ENCODE measurements around the gene TNFRSF12A. TPM values are rescaled to one million over a fixed set of nuclear protein-coding genes. Genes with fewer than 3 reads are reported as not detected.

The TNFRSF12A gene
- total and polyA plus RNA-seq, 10 of the 15 experiments (the other 5 are each of a cell fraction or from before 2014, with no cell fraction given): 0.35 to 1.7 (median 1.2) TPM; not detected in 2

GRCh38 chr16:2983706-2984136 lies 36.4 kb upstream of the TNFRSF12A start (continued):
- TF ChIP-seq CUX1 (IDR thresholded peaks at IDR 0.05; ENCODE audit: insufficient replicate concordance, low read depth, low read length): no peak
- no peak for TF ChIP-seq PML (IDR thresholded peaks at IDR 0.05; ENCODE audit: low read length)
- no peak; the same call in 1 of the 2 replicates for TF ChIP-seq BRCA1 (IDR thresholded peaks at IDR 0.05; ENCODE audit: low read depth, low read length)
- no peak for TF ChIP-seq EP300 (IDR thresholded peaks at IDR 0.05; ENCODE audit: borderline replicate concordance in 1 of 2, control insufficient read depth in 1 of 2, low read depth in 2 of 2, low read length in 2 of 2)
- TF ChIP-seq CREM (IDR thresholded peaks at IDR 0.05; ENCODE audit: low read depth): no peak
- TF ChIP-seq SREBF2 (IDR thresholded peaks at IDR 0.05; ENCODE audit: low read length): no peak
- TF ChIP-seq CHD1 (IDR thresholded peaks at IDR 0.05; ENCODE audit: low read depth, low read length): no peak
- no peak for TF ChIP-seq NFXL1 (IDR thresholded peaks at IDR 0.05; ENCODE audit: borderline replicate concordance)
- TF ChIP-seq MEF2A (IDR thresholded peaks at IDR 0.05; ENCODE audit: insufficient read depth, low read depth, low read length): no peak
- TF ChIP-seq IRF3 (IDR thresholded peaks at IDR 0.05): peak; percentile 37; the same call in 1 of the 2 replicates
- peak; percentile 38; the same call in 1 of the 2 replicates for TF ChIP-seq CHD2 (IDR thresholded peaks at IDR 0.05; ENCODE audit: borderline replicate concordance, low read depth, low read length)
- peak; percentile 19; the same call in 1 of the 2 replicates for TF ChIP-seq DPF2 (IDR thresholded peaks at IDR 0.05)
- TF ChIP-seq E2F4 (IDR thresholded peaks at IDR 0.05; ENCODE audit: low read depth, low read length): no peak
- TF ChIP-seq NFYB (IDR thresholded peaks at IDR 0.05; ENCODE audit: insufficient read depth, low read depth, low read length): no peak
- no peak for TF ChIP-seq POLR2AphosphoS5 (IDR thresholded peaks at IDR 0.05; ENCODE audit: low read length)
- TF ChIP-seq ZBTB40 (IDR thresholded peaks at IDR 0.05; ENCODE audit: borderline replicate concordance): no peak
- no peak for TF ChIP-seq MEF2B (IDR thresholded peaks at IDR 0.05; ENCODE audit: partially characterized antibody, poor library complexity, severe bottlenecking)
- TF ChIP-seq IKZF1 (conservative IDR thresholded peaks at IDR 0.05): peak; percentile 84
